SH-SY5Y (cell line): ENCODE measurements around the gene ZIC2.

Experiments
- GATA2 ChIP-seq: IDR thresholded peaks from 2 replicates; pipeline ENCODE4 v1.6.1; 2011; ENCODE audit warnings: mild to moderate bottlenecking, low read depth, low read length
- GATA3 ChIP-seq: IDR thresholded peaks from 2 replicates; pipeline ENCODE4 v1.6.1; 2011; ENCODE audit warnings: low read depth, mild to moderate bottlenecking, low read length, moderate library complexity

DNA sequence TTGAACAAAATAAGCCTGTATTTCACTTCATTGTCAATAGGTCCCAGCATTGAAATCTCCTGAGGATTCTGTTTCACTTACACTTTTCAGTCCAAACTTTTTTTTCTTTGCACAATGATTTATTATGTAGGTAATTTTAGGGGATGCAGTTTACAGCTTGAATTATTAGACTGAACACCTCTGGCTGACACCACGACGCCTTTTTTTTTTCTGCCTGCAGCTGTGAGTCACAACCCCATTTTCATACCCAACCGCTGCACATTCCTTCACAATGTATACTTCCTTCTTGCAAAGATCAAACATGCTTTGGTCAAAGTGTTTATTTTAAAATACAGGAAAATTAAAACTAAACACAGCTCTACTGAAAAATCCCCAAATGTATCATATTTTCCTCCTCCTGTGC, 11.4 kb downstream of the ZIC2 start:
- no peak for TF ChIP-seq GATA2
- no peak for TF ChIP-seq GATA3
